Activated CD8-positive, alpha-beta memory T cell treated with anti-CD3 and anti-CD28 coated beads, Interleukin-2, amount 50 U/mL, for 1 hour (primary cell): Measurements from ENCODE around the gene KDM3B.
"Not testable (repeated sequence)": the region's sequence is repeated elsewhere in the genome, so short reads cannot be mapped to it uniquely, and the experiment has no call there.

Source experiments
- DNase-seq: peaks from one replicate; pipeline ENCODE4 v3.0.0-alpha.2; 2020; ENCODE audit errors: extremely low read depth

Gene KDM3B

GRCh38 chr5:138350563-138350890 is 2.0 kb upstream of the KDM3B start:
- no peak for DNase-seq

- no peak for DNase-seq
Observed at GRCh38 chr5:138351056-138351455, 1.4 kb upstream of the KDM3B start.

- DNase-seq: no peak
Observed at GRCh38 chr5:138351517-138351916, 968 bp upstream of the KDM3B start.

GRCh38 chr5:138352722-138353559 is 456 bp downstream of the KDM3B start:
- no peak for DNase-seq

GRCh38 chr5:138353560-138354080 is 1.1 kb downstream of the KDM3B start:
- DNase-seq: no peak

- no peak for DNase-seq
Observed at GRCh38 chr5:138354387-138354786, 1.9 kb downstream of the KDM3B start.

GRCh38 chr5:138354926-138355378 is 2.5 kb downstream of the KDM3B start:
- DNase-seq: no peak

GRCh38 chr5:138359621-138360020 is 7.1 kb downstream of the KDM3B start:
- DNase-seq: no peak

- no peak for DNase-seq
Observed at GRCh38 chr5:138360941-138361452, 8.5 kb downstream of the KDM3B start.

- no peak for DNase-seq
Observed at GRCh38 chr5:138364576-138364975, 12.1 kb downstream of the KDM3B start.

- DNase-seq: no peak
Observed at GRCh38 chr5:138366632-138367382, 14.3 kb downstream of the KDM3B start.

GRCh38 chr5:138369261-138369660 is 16.8 kb downstream of the KDM3B start:
- DNase-seq: no peak

GRCh38 chr5:138369706-138370105 is 17.2 kb downstream of the KDM3B start:
- DNase-seq: no peak

- DNase-seq: no peak
Observed at GRCh38 chr5:138370537-138370936, 18.1 kb downstream of the KDM3B start.

- DNase-seq: no peak
Observed at GRCh38 chr5:138371454-138371853, 19.0 kb downstream of the KDM3B start.

GRCh38 chr5:138372225-138372624 is 19.7 kb downstream of the KDM3B start:
- no peak for DNase-seq

- no peak for DNase-seq
Observed at GRCh38 chr5:138372653-138373052, 20.2 kb downstream of the KDM3B start.

GRCh38 chr5:138382347-138382746 is 29.9 kb downstream of the KDM3B start:
- DNase-seq: no peak

- DNase-seq: no peak
Observed at GRCh38 chr5:138385660-138386059, 33.2 kb downstream of the KDM3B start.

- no peak for DNase-seq
Observed at GRCh38 chr5:138386290-138386689, 33.8 kb downstream of the KDM3B start.

GRCh38 chr5:138389332-138389731 is 36.8 kb downstream of the KDM3B start:
- DNase-seq: no peak

GRCh38 chr5:138389911-138390310 is 37.4 kb downstream of the KDM3B start:
- not testable (repeated sequence) for DNase-seq
